Upper lobe of right lung (tissue), 1 donor: ENCODE data around the gene SURF4. TPM values are rescaled to one million over a fixed set of nuclear protein-coding genes. Genes with fewer than 3 reads are reported as not detected.

Experiments used
- ATAC-seq: fragments of 200-7000 bp; cut with Tn5 transposase; one replicate; pipeline ENCODE4 v1.9.1; 2020; ENCODE audit warnings: mild to moderate bottlenecking, moderate library complexity
- DNase-seq: peaks from one replicate; pipeline ENCODE4 v3.0.0-alpha.2; 2020
- H3K27ac ChIP-seq: fragments of 200-600 bp; one replicate; pipeline ENCODE4 v1.8.0; 2022
- H3K27me3 ChIP-seq: fragments of 200-600 bp; one replicate; pipeline ENCODE4 v1.8.0; 2022; ENCODE audit warnings: mild to moderate bottlenecking
- H3K36me3 ChIP-seq: fragments of 200-600 bp; one replicate; pipeline ENCODE4 v1.8.0; 2022
- H3K4me1 ChIP-seq: fragments of 200-600 bp; one replicate; pipeline ENCODE4 v1.8.0; 2022
- H3K4me3 ChIP-seq: fragments of 200-600 bp; one replicate; pipeline ENCODE4 v1.8.0; 2022; ENCODE audit warnings: mild to moderate bottlenecking
- H3K9me3 ChIP-seq: fragments of 200-600 bp; one replicate; pipeline ENCODE4 v1.8.0; 2022
- intact Hi-C: fragments of 100-400 bp; cut with DNase I; formaldehyde crosslinking; loops from one replicate; pipeline ENCODE4 v1.11.0; 2022
- total RNA-seq: library from RNA; stranded (reverse); fragmentation: NEBNext Ultra II Directional; extraction: Animal tissue kit (Norgen Biotek cat#: 25700); gene quantifications from one replicate; pipeline ENCODE4 v1.2.1, GENCODE V29; 2021
- TF ChIP-seq, protein P1 (sequence below): fragments of 200-600 bp; IDR thresholded peaks from one replicate; pipeline ENCODE4 v1.8.0; 2022; ENCODE audit warnings: antibody characterized with exemption
- donor health status: DM: no; HTN: yes; CAD: no; lungs with severe emphysema.

SURF4 gene
- total RNA-seq, 1 donor from 2014 or later, result 142 TPM

DNA sequence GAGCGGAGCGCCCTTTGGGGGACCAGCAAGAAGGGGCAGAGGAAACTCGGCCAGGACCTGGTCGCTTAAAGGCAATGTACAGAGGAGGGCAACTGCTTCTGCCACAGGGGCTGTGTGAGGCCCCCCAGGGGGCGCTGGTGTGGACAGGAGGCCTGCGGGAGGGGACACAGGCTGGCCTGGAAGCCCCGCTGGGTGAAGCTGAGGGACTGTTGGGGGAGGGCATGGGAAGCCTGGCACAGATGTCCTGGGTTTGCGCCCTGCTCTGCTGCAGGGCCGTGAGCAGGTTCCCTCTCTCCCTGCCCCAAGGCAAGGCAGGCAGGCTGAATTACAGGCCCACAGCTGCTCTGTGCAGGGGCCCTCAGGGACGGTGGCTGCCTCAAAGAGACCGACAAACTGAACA is 33.3 kb downstream of the SURF4 start:
- ATAC-seq (no peak), DNase-seq (no peak)
- Histone ChIP-seq H3K4me3 (no peak overlapping the region), H3K27ac (no peak overlapping the region), H3K36me3 (peaks cover 51% of the 10 kb centered on the region), H3K27me3 (no peaks in the 10 kb centered on the region), H3K9me3 (no peaks in the 10 kb centered on the region), H3K4me1 (peaks cover 17% of the 10 kb centered on the region)
- TF ChIP-seq, protein P1, sequence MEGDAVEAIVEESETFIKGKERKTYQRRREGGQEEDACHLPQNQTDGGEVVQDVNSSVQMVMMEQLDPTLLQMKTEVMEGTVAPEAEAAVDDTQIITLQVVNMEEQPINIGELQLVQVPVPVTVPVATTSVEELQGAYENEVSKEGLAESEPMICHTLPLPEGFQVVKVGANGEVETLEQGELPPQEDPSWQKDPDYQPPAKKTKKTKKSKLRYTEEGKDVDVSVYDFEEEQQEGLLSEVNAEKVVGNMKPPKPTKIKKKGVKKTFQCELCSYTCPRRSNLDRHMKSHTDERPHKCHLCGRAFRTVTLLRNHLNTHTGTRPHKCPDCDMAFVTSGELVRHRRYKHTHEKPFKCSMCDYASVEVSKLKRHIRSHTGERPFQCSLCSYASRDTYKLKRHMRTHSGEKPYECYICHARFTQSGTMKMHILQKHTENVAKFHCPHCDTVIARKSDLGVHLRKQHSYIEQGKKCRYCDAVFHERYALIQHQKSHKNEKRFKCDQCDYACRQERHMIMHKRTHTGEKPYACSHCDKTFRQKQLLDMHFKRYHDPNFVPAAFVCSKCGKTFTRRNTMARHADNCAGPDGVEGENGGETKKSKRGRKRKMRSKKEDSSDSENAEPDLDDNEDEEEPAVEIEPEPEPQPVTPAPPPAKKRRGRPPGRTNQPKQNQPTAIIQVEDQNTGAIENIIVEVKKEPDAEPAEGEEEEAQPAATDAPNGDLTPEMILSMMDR, result peak; percentile 13
- intact Hi-C loops, result no loop called here

DNA sequence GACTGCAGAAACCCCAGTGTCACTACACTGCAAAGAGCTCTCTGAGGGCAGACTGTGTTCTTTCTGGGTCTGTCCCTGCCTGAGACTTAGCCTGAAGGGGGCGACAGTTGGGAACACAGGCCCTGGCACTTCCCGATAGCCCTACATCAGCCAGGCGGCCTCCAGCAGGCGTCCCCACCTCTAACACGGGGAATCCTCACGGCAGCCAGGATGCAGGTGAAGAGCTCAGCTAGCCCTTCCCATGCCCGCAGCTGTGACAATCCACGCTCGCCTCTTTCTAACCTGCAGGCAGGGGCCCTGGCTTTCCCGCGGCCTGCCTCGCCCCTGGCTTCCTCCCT is 33.8 kb downstream of the SURF4 start:
- H3K27me3 ChIP-seq, result no peaks in the 10 kb centered on the region
- intact Hi-C loops, result no loop called here
- H3K27ac ChIP-seq, result peak overlapping the region; percentile 60
- peaks cover 51% of the 10 kb centered on the region for H3K36me3 ChIP-seq
- peaks cover 16% of the 10 kb centered on the region for H3K4me1 ChIP-seq
- no peak overlapping the region for H3K4me3 ChIP-seq
- no peaks in the 10 kb centered on the region for H3K9me3 ChIP-seq
- ATAC-seq (no peak), DNase-seq (no peak)
- TF ChIP-seq, protein P1, result no peak

DNA sequence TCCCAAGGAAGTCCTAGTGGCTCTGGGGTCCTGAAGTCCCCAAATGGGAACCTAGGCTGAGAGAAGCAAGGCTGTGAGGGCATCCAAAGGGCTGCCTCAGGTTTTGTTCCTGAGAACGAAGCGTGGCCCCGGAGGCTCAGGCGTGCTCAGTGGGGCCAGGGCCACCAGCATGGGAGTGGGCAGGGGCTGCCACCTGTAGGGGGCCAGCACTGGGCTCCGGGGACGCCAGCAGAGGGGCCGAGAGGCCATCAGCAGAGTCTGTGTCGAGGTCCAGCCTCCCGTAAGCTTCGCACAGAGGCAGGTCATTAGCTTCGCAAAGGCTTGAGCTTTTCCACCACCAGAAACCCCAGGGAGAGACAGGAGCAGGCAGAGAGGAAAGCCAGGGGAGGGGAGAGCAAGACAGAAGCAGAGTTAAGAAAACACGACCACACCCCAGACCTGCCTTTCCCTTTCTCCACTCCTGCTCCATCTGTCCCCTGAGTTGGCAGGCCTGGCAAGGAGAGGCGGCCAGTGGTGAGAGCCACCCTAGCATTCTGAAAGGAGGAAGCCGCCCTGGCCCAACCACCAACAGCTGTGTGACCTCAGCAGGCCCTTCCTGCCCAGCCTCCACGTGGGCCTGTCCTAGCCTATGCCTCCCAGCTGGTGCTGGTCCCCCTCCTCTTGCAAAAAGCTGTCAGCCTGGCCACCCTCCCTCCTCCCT is 34.3 kb downstream of the SURF4 start:
- Histone ChIP-seq H3K4me3 (peak overlapping the region; percentile 11), H3K36me3 (peaks cover 51% of the 10 kb centered on the region), H3K4me1 (peaks cover 13% of the 10 kb centered on the region), H3K27me3 (no peaks in the 10 kb centered on the region), H3K9me3 (no peaks in the 10 kb centered on the region), H3K27ac (peak overlapping the region; percentile 60)
- intact Hi-C loops, result no loop called here
- TF ChIP-seq, protein P1, result no peak
- DNase-seq, result peak; percentile 80
- ATAC-seq, result peak; percentile 83

DNA sequence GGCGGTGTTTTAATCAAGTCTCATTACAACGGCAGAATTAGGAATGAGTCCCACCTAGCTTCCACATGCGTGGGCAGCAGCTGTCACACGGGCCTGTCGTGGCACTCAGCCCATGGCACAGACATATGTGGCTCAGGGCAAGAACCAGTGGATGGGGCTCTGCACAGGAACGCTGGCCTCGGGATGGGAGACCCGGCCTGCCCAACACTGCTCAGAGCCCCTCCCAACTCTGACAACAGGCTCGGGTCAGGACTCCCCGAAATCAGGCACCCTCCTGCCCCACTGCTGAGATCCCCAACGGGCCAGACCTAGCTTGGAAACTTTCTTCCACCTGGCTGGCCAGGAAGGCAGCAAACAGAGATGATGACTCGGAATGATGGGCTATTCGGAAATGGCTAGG is 34.9 kb downstream of the SURF4 start:
- ATAC-seq (no peak), DNase-seq (no peak)
- H3K4me1 ChIP-seq, result peaks cover 11% of the 10 kb centered on the region
- intact Hi-C loops, result no loop called here
- no peaks in the 10 kb centered on the region for H3K9me3 ChIP-seq
- peaks cover 51% of the 10 kb centered on the region for H3K36me3 ChIP-seq
- H3K4me3 ChIP-seq, result no peak overlapping the region
- TF ChIP-seq, protein P1, result no peak
- peak overlapping the region; percentile 60 for H3K27ac ChIP-seq
- no peaks in the 10 kb centered on the region for H3K27me3 ChIP-seq

DNA sequence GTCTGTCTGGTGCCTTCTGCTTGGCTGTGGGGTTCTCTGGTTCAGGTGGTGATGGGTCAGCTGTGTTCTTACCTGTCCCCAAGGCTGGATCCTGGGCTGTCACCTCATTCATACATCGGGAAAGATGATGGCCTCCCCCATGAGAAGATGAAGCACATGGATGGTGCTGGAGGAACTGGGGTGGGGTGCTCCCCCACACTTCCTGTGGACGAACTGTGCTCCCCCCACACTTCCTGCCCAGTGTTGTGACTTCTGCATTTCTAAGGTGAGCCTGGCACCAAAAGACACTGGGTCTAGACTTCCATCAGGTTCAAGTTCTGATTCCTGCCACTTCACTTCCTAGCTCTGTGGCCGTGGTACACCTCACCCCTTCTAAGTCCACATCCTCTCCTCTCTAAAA is 35.6 kb downstream of the SURF4 start:
- intact Hi-C loops, result no loop called here
- Histone ChIP-seq H3K36me3 (peaks cover 45% of the 10 kb centered on the region), H3K27ac (no peak overlapping the region), H3K27me3 (no peaks in the 10 kb centered on the region), H3K4me1 (peaks cover 12% of the 10 kb centered on the region), H3K9me3 (no peaks in the 10 kb centered on the region), H3K4me3 (no peak overlapping the region)
- DNase-seq, result no peak
- ATAC-seq, result peak; percentile 11
- TF ChIP-seq, protein P1, result no peak
